ENCODE results near the gene NT5C1A. TPM values are rescaled to one million over a fixed set of nuclear protein-coding genes. Genes with fewer than 3 reads are reported as not detected.

Gene NT5C1A
- total and polyA plus RNA-seq, 2 donors (not counting 1 experiment from before 2014, with no cell fraction given) = not detected

DNA sequence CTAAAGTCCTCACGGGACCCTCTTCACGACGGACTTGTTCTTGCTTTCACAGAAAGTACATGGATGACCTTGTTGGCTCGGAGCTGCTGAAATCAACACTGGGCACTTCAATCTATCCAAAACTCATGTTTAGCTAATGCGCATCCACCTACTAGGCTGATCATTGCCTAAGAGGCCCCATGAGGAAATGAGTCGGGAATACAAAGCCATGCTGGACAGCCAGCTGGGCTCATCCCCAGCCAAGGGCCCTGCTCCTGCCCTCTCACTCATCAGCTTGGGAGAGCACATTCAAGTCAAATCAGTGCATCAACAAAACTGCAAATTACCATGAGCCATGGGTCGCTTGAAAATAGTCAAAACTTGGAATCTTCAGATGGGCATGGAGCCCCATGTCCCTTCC is 17.6 kb downstream of the NT5C1A start:
- Histone ChIP-seq H3K27ac (ENCODE audit: low read length in 2 of 2) (no peak overlapping the region), H3K79me2 (ENCODE audit: control insufficient read depth, insufficient read depth, low read length) (no peaks in the 10 kb centered on the region), H3K4me3 (ENCODE audit: control extremely low read depth in 1 of 5, extremely low read depth in 1 of 5, insufficient read depth in 1 of 5, low read depth in 2 of 5, low read length in 4 of 5) (no peak overlapping the region), H2AFZ (ENCODE audit: insufficient read depth, low read depth, low read length, poor library complexity, severe bottlenecking) (no peak overlapping the region), H3K4me2 (replicated peaks; ENCODE audit: low read depth, low read length, poor library complexity, severe bottlenecking) (no peak overlapping the region), H4K20me1 (ENCODE audit: control insufficient read depth, insufficient read depth, low read length, poor library complexity, severe bottlenecking) (no peaks in the 10 kb centered on the region), H3K36me3 (replicated peaks in 1 of 2; ENCODE audit: control extremely low read depth in 1 of 2, control insufficient read depth in 1 of 2, extremely low read depth in 1 of 2, insufficient read depth in 2 of 2, low read length in 1 of 2) (no peaks in the 10 kb centered on the region), H3K27me3 (replicated peaks in 1 of 4; ENCODE audit: control extremely low read depth in 1 of 4, control insufficient read depth in 3 of 4, insufficient read depth in 4 of 4, low read length in 3 of 4) (peaks cover 0 to 10% (median 6%) of the 10 kb centered on the region in 4 experiments), H3K9me3 (ENCODE audit: control extremely low read depth in 1 of 3, control insufficient read depth in 2 of 3, insufficient read depth in 1 of 3, low read length in 2 of 3) (no peaks in the 10 kb centered on the region), H3K9ac (ENCODE audit: low read length) (no peak overlapping the region), H3K4me1 (ENCODE audit: control insufficient read depth in 2 of 2, insufficient read depth in 2 of 2, low read length in 2 of 2) (peaks cover 4 to 8% of the 10 kb centered on the region in 2 donors)
- DNase-seq (no peak), ATAC-seq (ENCODE audit: low read depth) (no peak)
- ChIA-PET CTCF (interaction anchor here (1.0 to 11.2 kb wide), 12 partner anchors 8 to 396 kb away, joined by 3 to 190 read pairs (median 4); partner anchors contain the start of genes HEYL and NT5C1A), POLR2A (no interaction called here)
- Mint-ChIP-seq H3K27ac (no peak overlapping the region), H3K4me1 (peaks cover 4% of the 10 kb centered on the region), H3K9me3 (ENCODE audit: insufficient read depth) (no peaks in the 10 kb centered on the region), H3K4me3 (no peak overlapping the region), H3K27me3 (peaks cover 14% of the 10 kb centered on the region)
- intact Hi-C loops (cut with micrococcal nuclease) = no loop called here
- no peak for TF ChIP-seq EZH2 (IDR thresholded peaks at IDR 0.05; ENCODE audit: borderline replicate concordance, insufficient read depth, low read depth, low read length, poor library complexity, severe bottlenecking)
- TF ChIP-seq, protein P1, sequence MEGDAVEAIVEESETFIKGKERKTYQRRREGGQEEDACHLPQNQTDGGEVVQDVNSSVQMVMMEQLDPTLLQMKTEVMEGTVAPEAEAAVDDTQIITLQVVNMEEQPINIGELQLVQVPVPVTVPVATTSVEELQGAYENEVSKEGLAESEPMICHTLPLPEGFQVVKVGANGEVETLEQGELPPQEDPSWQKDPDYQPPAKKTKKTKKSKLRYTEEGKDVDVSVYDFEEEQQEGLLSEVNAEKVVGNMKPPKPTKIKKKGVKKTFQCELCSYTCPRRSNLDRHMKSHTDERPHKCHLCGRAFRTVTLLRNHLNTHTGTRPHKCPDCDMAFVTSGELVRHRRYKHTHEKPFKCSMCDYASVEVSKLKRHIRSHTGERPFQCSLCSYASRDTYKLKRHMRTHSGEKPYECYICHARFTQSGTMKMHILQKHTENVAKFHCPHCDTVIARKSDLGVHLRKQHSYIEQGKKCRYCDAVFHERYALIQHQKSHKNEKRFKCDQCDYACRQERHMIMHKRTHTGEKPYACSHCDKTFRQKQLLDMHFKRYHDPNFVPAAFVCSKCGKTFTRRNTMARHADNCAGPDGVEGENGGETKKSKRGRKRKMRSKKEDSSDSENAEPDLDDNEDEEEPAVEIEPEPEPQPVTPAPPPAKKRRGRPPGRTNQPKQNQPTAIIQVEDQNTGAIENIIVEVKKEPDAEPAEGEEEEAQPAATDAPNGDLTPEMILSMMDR (IDR thresholded peaks at IDR 0.05) = no peak
- 81% methylated on average over 7 of the region's 7 CpGs for WGBS (ENCODE audit: insufficient coverage)

DNA sequence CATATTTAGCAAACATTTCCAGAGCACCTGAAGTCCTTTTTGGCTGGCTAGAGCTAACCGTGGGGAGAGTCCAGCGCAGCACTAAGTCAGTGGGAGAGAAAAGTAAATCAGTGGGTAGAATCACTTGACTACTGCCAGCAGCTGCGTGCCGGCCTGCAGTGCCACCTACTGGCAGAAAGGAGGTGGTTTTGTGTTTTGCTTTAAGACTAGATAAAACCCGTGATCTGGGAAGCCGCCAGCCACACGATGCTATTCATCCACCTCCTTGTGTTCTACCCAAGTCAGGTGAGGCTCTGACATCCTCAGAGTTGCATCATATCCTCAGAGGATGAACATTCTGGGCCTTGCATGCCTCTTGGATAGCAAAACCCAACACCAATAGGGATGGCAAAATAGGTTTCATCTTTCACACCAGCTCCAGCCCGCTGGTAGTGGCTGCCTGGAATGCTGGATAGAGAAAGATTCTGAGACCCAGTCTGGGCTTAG is 18.3 kb downstream of the NT5C1A start:
- Mint-ChIP-seq H3K4me3 (no peak overlapping the region), H3K4me1 (peaks cover 4% of the 10 kb centered on the region), H3K9me3 (ENCODE audit: insufficient read depth) (no peaks in the 10 kb centered on the region), H3K27ac (no peak overlapping the region), H3K27me3 (peaks cover 14% of the 10 kb centered on the region)
- POLR2A ChIA-PET = no interaction called here
- ATAC-seq (ENCODE audit: low read depth) (peak; percentile 45), DNase-seq (peak; percentile 77)
- no peaks in the 10 kb centered on the region for H3K79me2 ChIP-seq (ENCODE audit: control insufficient read depth, insufficient read depth, low read length)
- no peak overlapping the region for H2AFZ ChIP-seq (ENCODE audit: insufficient read depth, low read depth, low read length, poor library complexity, severe bottlenecking)
- H3K4me3 ChIP-seq (ENCODE audit: control extremely low read depth in 1 of 5, extremely low read depth in 1 of 5, insufficient read depth in 1 of 5, low read depth in 2 of 5, low read length in 4 of 5) = no peak overlapping the region
- no peak overlapping the region for H3K27ac ChIP-seq (ENCODE audit: low read length in 2 of 2)
- TF ChIP-seq EZH2 (IDR thresholded peaks at IDR 0.05; ENCODE audit: borderline replicate concordance, insufficient read depth, low read depth, low read length, poor library complexity, severe bottlenecking) = no peak
- TF ChIP-seq, protein P1 (IDR thresholded peaks at IDR 0.05) = peak; percentile 91
- 12% methylated on average over 5 of the region's 8 CpGs for WGBS (ENCODE audit: insufficient coverage)
- CTCF ChIA-PET = interaction anchor here (0.6 to 11.2 kb wide), 15 partner anchors 9 to 395 kb away, joined by 3 to 190 read pairs (median 4); partner anchors contain the start of genes HEYL and NT5C1A
- H3K9me3 ChIP-seq (ENCODE audit: control extremely low read depth in 1 of 3, control insufficient read depth in 2 of 3, insufficient read depth in 1 of 3, low read length in 2 of 3) = no peaks in the 10 kb centered on the region
- no peak overlapping the region for H3K9ac ChIP-seq (ENCODE audit: low read length)
- no peaks in the 10 kb centered on the region for H4K20me1 ChIP-seq (ENCODE audit: control insufficient read depth, insufficient read depth, low read length, poor library complexity, severe bottlenecking)
- H3K27me3 ChIP-seq (replicated peaks in 1 of 4; ENCODE audit: control extremely low read depth in 1 of 4, control insufficient read depth in 3 of 4, insufficient read depth in 4 of 4, low read length in 3 of 4) = peaks cover 0 to 8% (median 6%) of the 10 kb centered on the region in 4 experiments
- intact Hi-C loops (cut with micrococcal nuclease) = loop anchor here (1.0 to 2.0 kb wide), 3 partner anchors 47 to 555 kb away; no protein-coding TSS in a partner anchor
- H3K36me3 ChIP-seq (replicated peaks in 1 of 2; ENCODE audit: control extremely low read depth in 1 of 2, control insufficient read depth in 1 of 2, extremely low read depth in 1 of 2, insufficient read depth in 2 of 2, low read length in 1 of 2) = no peaks in the 10 kb centered on the region
- H3K4me2 ChIP-seq (replicated peaks; ENCODE audit: low read depth, low read length, poor library complexity, severe bottlenecking) = no peak overlapping the region
- peaks cover 4 to 8% of the 10 kb centered on the region in 2 donors for H3K4me1 ChIP-seq (ENCODE audit: control insufficient read depth in 2 of 2, insufficient read depth in 2 of 2, low read length in 2 of 2)
